RCC 7860 (cell line): ENCODE data around the gene CLCN6.

Experiments used
- DNase-seq: peaks from one replicate; pipeline ENCODE4 v3.0.0-alpha.2; 2015; ENCODE audit warnings: low spot score
- FAIRE-seq: peaks from 2 replicates; lab custom pipeline; 2012; peaks lifted over from hg19 to GRCh38; lab: Jason Lieb, UNC

The CLCN6 gene

GRCh38 chr1:11874624-11875023 lies 68.6 kb downstream of the CLCN6 start:
- FAIRE-seq: no peak
- DNase-seq: no peak

- FAIRE-seq: no peak
- DNase-seq: no peak
These were observed 69.1 kb downstream of the CLCN6 start for GRCh38 chr1:11875094-11875493.

GRCh38 chr1:11877074-11877473 lies 71.1 kb downstream of the CLCN6 start:
- DNase-seq: no peak
- no peak for FAIRE-seq

GRCh38 chr1:11878081-11878890 lies 72.3 kb downstream of the CLCN6 start:
- FAIRE-seq: no peak

GRCh38 chr1:11878891-11879190 lies 72.8 kb downstream of the CLCN6 start:
- DNase-seq (no peak), FAIRE-seq (no peak)

More at GRCh38 chr1:11878081-11878890, 72.3 kb downstream of the CLCN6 start:
- no peak for DNase-seq

GRCh38 chr1:11879311-11880180 lies 73.6 kb downstream of the CLCN6 start:
- FAIRE-seq (no peak), DNase-seq (no peak)

- no peak for FAIRE-seq
- no peak for DNase-seq
These were observed 74.2 kb downstream of the CLCN6 start for GRCh38 chr1:11880181-11880575.

GRCh38 chr1:11880911-11881748 lies 75.1 kb downstream of the CLCN6 start:
- no peak for FAIRE-seq
- DNase-seq: no peak

- no peak for FAIRE-seq
- no peak for DNase-seq
These were observed 75.9 kb downstream of the CLCN6 start for GRCh38 chr1:11881749-11882441.

GRCh38 chr1:11882814-11883538 lies 77.0 kb downstream of the CLCN6 start:
- FAIRE-seq (no peak), DNase-seq (no peak)

GRCh38 chr1:11885916-11886315 lies 79.9 kb downstream of the CLCN6 start:
- DNase-seq: no peak

GRCh38 chr1:11886986-11887665 lies 81.1 kb downstream of the CLCN6 start:
- FAIRE-seq (no peak), DNase-seq (no peak)

More at GRCh38 chr1:11885916-11886315, 79.9 kb downstream of the CLCN6 start:
- FAIRE-seq: no peak

GRCh38 chr1:11887666-11888007 lies 81.6 kb downstream of the CLCN6 start:
- DNase-seq: no peak
- FAIRE-seq: no peak

- FAIRE-seq (no peak), DNase-seq (no peak)
These were observed 82.3 kb downstream of the CLCN6 start for GRCh38 chr1:11888206-11888876.

- FAIRE-seq (no peak), DNase-seq (no peak)
These were observed 82.9 kb downstream of the CLCN6 start for GRCh38 chr1:11888877-11889208.

GRCh38 chr1:11891433-11892186 lies 85.6 kb downstream of the CLCN6 start:
- FAIRE-seq: no peak
- DNase-seq: no peak
